Hepatic stellate cell (primary cell): Measurements from ENCODE around the gene FAM72A.
"Not testable (repeated sequence)": the region's sequence is repeated elsewhere in the genome, so short reads cannot be mapped to it uniquely, and the experiment has no call there.

Experiments used
- DNase-seq: peaks from one replicate; pipeline ENCODE4 v3.0.0; 2011; ENCODE audit warnings: low spot score

Gene FAM72A

DNA sequence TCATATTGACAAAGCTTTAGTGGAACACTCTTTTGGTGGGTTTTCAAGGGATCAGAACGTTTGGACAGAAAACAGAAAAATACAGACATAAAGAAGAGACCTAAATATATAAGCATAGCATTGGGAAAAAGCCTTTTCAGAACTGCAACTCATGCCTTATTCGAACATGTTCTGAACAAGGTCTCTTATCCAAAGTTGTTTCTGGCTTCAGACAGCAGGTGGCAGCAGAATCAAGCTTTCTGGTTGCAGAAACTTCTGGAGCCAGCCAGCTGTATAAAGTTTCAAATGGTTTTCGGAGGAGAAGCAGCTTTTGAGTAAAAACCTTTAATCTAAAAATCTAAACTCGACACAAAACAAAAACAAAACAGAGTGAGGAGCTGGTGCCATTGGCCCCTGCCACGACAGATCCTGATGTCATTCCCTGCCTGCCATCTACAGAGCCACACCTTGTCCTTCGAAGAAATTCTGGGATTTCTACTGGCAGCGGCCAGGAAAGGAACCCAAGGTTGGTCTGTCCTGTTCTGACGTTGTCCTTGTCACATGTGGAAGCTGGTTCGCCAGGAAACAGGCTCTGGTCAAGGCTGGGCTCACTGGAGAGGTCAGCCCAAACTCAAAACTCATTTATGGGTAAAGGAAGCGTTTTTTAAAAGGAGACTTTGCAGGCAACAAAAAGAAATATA, 35.1 kb downstream of the FAM72A start:
- DNase-seq: not testable (repeated sequence)

GRCh38 chr1:206145771-206146290, 56.8 kb downstream of the FAM72A start:
- DNase-seq: no peak

GRCh38 chr1:206144605-206145004, 58.0 kb downstream of the FAM72A start:
- no peak for DNase-seq

- DNase-seq: no peak
Measured at GRCh38 chr1:206143537-206144172, 59.0 kb downstream of the FAM72A start.

DNA sequence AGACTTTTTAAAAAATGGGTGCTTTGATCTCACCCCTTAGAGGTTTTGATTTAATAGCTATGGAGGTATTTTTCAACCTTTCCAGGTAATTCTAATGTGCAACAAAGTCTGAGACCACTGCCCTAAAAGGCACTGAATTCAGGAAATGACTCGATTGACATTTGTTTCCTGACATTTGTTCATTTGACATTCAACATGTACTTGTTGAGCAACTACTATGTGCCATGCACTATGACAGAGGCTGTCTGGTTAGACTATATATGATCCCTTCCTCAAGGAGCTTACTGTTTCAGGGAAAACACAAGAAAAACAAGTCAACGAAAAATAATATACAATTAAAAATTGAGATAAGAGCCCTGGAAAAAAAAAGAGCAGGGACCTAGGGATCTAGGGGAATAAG, 59.9 kb downstream of the FAM72A start:
- no peak for DNase-seq

- no peak for DNase-seq
Measured at GRCh38 chr1:206142011-206142410, 60.6 kb downstream of the FAM72A start.

DNA sequence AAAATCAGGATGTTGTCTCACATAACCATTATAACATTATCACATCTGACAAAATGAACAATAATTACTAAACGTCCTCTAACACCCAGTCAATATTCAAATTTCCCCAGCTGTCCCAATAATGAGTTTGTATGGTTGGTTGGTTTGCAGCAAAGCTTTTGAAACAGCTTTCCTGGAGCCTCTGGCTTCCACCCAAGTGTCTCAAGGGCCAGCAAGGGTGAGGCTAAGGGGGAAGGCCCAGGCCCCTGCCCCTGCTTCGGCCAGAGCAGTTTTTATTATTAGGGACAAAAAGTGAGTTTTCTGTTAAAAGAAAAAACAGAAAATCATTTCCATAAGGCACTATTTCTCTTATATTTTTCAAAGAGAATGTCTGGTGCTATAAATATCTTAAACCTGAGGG, 66.4 kb downstream of the FAM72A start:
- DNase-seq: no peak
